Measurements from ENCODE around the gene IER2. TPM values are rescaled to one million over a fixed set of nuclear protein-coding genes. Genes with fewer than 3 reads are reported as not detected.

IER2 gene
- total and polyA plus RNA-seq, 9 of the 15 experiments (the other 6 are each of a cell fraction or from before 2014, with no cell fraction given): 4.5 to 205 (median 23.7) TPM

DNA sequence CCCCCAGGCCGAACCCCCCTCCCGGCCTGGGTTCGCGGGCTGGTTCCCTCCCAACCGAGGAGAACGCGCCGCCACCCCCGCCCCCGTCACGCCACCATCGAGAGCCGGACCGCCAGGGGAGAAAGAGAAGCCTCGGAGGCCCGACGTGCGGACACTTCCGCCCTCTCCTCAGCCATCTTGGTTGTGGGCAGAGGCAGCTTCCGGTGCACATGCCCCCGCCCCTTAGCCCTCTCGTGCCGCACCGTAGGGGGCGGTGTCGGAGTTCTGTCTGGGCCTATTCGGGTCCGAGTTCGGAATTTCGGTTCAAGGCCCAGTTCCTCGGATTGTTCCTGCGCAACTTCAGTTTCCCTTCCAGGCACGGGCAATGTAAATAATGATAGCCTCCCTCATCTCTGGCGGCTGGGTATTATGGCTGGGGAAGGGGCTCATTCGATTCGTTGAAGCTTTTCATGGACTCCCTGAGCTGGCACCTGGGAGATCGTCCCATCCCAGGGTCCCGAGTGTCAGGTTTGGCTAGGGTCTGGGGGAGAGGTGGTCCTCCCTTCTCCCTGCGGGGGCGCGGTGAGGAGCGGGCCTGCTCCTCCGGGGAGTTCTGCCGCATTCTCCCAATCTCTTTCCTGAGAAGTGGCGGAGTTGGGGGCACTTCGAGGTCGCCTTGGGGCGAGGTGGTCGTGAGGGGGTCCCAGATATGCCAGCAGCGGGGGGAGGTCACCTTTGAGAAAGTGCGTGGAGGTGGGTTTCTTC lies at the start of gene IER2, which contains the start of gene STX10 (continued):
- TF ChIP-seq TFAM (CRISPR knock-in tag; conservative IDR thresholded peaks at IDR 0.05) (no peak), EP300 (IDR thresholded peaks at IDR 0.05; ENCODE audit: low read length) (peak; percentile 29; the same call in 1 of the 2 replicates), WHSC1 (IDR thresholded peaks at IDR 0.05; ENCODE audit: low read length) (no peak), CBX5 (IDR thresholded peaks at IDR 0.05; ENCODE audit: borderline replicate concordance, low read depth) (no peak), ESRRB (CRISPR knock-in tag; IDR thresholded peaks at IDR 0.05; ENCODE audit: borderline replicate concordance) (no peak), ZNF584 (CRISPR knock-in tag; IDR thresholded peaks at IDR 0.05; ENCODE audit: low read depth) (no peak), ZNF224 (CRISPR knock-in tag; IDR thresholded peaks at IDR 0.05) (no peak), ZNF431 (CRISPR knock-in tag; IDR thresholded peaks at IDR 0.05) (no peak), CBX8 (IDR thresholded peaks at IDR 0.05; ENCODE audit: borderline replicate concordance, extremely low read depth, low read depth, low read length, poor library complexity, severe bottlenecking) (no peak), ZNF217 (CRISPR knock-in tag; IDR thresholded peaks at IDR 0.05) (no peak), ATF1 (CRISPR knock-in tag; IDR thresholded peaks at IDR 0.05) (no peak), ATF1 (tag; IDR thresholded peaks at IDR 0.05) (peak; percentile 83), SIN3A (IDR thresholded peaks at IDR 0.05; ENCODE audit: borderline replicate concordance in 2 of 2, control insufficient read depth in 1 of 2, low read depth in 2 of 2, low read length in 2 of 2) (peak; percentile 68 to 91; a peak in 3 of 4 replicates), PRPF4 (IDR thresholded peaks at IDR 0.05; ENCODE audit: insufficient read depth, low read depth, low read length, poor library complexity, severe bottlenecking) (no peak)
- TF ChIP-seq, protein P1, sequence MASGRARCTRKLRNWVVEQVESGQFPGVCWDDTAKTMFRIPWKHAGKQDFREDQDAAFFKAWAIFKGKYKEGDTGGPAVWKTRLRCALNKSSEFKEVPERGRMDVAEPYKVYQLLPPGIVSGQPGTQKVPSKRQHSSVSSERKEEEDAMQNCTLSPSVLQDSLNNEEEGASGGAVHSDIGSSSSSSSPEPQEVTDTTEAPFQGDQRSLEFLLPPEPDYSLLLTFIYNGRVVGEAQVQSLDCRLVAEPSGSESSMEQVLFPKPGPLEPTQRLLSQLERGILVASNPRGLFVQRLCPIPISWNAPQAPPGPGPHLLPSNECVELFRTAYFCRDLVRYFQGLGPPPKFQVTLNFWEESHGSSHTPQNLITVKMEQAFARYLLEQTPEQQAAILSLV (tag; IDR thresholded peaks at IDR 0.05): no peak
- TF ChIP-seq, protein P2, sequence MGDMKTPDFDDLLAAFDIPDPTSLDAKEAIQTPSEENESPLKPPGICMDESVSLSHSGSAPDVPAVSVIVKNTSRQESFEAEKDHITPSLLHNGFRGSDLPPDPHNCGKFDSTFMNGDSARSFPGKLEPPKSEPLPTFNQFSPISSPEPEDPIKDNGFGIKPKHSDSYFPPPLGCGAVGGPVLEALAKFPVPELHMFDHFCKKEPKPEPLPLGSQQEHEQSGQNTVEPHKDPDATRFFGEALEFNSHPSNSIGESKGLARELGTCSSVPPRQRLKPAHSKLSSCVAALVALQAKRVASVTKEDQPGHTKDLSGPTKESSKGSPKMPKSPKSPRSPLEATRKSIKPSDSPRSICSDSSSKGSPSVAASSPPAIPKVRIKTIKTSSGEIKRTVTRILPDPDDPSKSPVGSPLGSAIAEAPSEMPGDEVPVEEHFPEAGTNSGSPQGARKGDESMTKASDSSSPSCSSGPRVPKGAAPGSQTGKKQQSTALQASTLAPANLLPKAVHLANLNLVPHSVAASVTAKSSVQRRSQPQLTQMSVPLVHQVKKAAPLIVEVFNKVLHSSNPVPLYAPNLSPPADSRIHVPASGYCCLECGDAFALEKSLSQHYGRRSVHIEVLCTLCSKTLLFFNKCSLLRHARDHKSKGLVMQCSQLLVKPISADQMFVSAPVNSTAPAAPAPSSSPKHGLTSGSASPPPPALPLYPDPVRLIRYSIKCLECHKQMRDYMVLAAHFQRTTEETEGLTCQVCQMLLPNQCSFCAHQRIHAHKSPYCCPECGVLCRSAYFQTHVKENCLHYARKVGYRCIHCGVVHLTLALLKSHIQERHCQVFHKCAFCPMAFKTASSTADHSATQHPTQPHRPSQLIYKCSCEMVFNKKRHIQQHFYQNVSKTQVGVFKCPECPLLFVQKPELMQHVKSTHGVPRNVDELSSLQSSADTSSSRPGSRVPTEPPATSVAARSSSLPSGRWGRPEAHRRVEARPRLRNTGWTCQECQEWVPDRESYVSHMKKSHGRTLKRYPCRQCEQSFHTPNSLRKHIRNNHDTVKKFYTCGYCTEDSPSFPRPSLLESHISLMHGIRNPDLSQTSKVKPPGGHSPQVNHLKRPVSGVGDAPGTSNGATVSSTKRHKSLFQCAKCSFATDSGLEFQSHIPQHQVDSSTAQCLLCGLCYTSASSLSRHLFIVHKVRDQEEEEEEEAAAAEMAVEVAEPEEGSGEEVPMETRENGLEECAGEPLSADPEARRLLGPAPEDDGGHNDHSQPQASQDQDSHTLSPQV (IDR thresholded peaks at IDR 0.05): no peak
